IPS DF 19.7 (cell line): ENCODE data around the gene XRN2.
"Not testable (repeated sequence)": the region's sequence is repeated elsewhere in the genome, so short reads cannot be mapped to it uniquely, and the experiment has no call there.

Experiments used
- DNase-seq: peaks from one replicate; pipeline ENCODE4 v3.0.0-alpha.2; 2013; ENCODE audit warnings: low read depth, low spot score

The XRN2 gene

GRCh38 chr20:21421601-21422236 lies 118.6 kb downstream of the XRN2 start:
- no peak for DNase-seq

- DNase-seq: not testable (repeated sequence)
Measured at GRCh38 chr20:21423712-21424111, 120.6 kb downstream of the XRN2 start.

- no peak for DNase-seq
Measured at GRCh38 chr20:21424846-21425245, 121.7 kb downstream of the XRN2 start.

GRCh38 chr20:21430020-21430419 lies 126.9 kb downstream of the XRN2 start:
- no peak for DNase-seq

GRCh38 chr20:21432911-21433310 lies 129.8 kb downstream of the XRN2 start:
- no peak for DNase-seq

- no peak for DNase-seq
Measured at GRCh38 chr20:21433329-21433890, 130.3 kb downstream of the XRN2 start.

- DNase-seq: no peak
Measured at GRCh38 chr20:21435576-21435975, 132.4 kb downstream of the XRN2 start.

- DNase-seq: no peak
Measured at GRCh38 chr20:21436205-21436604, 133.1 kb downstream of the XRN2 start.

- DNase-seq: no peak
Measured at GRCh38 chr20:21437248-21437647, 134.1 kb downstream of the XRN2 start.

GRCh38 chr20:21437816-21438215 lies 134.7 kb downstream of the XRN2 start:
- no peak for DNase-seq
